HK-2 (cell line): ENCODE data around the gene COL5A1.
"Not testable (repeated sequence)": the region's sequence is repeated elsewhere in the genome, so short reads cannot be mapped to it uniquely, and the experiment has no call there.

Source experiments
- DNase-seq: peaks from one replicate; pipeline ENCODE4 v3.0.0-alpha.2; 2018; ENCODE audit not compliant: unreplicated experiment

Gene COL5A1

GRCh38 chr9:134709512-134710270, 68.1 kb downstream of the COL5A1 start:
- no peak for DNase-seq

DNA sequence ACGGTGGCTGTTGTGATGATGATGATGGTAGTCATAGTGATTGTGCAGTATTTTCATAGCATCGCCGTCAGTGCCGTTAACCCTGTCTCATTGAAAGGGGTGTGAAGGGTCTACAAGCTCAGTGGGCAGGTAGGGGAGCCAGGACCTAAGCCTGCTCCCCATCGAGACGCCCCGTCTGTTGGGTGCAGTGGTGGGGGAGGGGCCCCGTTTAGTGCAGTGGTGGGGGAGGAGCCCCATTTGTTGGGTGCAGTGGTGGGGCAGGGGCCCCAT, 68.6 kb downstream of the COL5A1 start:
- DNase-seq = no peak

- no peak for DNase-seq
Observed at GRCh38 chr9:134710901-134711300, 69.3 kb downstream of the COL5A1 start.

DNA sequence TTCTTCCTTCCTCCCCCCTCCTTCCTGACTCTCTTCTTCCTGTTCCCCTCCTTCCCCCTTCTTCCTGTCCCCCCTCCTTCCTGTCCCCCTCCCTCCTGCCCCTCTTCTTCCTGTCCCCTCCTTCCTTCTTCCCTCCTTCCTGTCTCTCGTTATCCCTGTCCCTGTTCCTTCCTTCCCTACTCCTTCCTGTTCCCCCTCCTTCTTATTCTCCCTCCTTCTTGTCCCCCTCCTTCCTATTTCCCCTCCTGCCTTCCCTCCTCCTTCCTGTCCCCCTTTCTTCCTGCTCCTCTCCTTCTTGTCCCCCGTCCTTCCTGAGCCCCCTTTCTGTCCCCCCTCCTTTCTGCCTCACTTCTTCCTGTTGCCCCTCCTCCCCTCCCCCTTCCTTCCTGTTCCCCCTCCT, 70.6 kb downstream of the COL5A1 start:
- no peak for DNase-seq

DNA sequence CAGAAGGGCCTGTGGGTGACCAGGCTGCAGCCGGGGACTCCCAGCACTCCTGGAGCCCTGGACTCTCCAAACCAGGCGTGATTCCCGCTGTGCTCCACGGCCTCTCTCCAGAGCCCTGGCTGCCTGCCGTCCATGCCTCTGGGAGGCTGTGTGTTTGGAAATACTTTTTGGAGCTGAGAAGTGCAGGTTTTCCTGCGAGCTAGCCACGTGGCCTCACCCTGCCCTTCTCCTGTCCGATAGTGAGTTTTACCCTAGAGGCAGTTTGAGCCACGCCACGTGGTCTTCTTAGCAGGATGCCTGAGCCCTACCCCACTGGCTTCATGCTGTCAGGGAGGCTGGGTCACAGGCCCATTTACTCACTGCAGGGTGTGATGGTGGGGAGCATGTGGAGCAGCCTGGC, 71.3 kb downstream of the COL5A1 start:
- DNase-seq = no peak

GRCh38 chr9:134715536-134715935, 73.9 kb downstream of the COL5A1 start:
- not testable (repeated sequence) for DNase-seq

DNA sequence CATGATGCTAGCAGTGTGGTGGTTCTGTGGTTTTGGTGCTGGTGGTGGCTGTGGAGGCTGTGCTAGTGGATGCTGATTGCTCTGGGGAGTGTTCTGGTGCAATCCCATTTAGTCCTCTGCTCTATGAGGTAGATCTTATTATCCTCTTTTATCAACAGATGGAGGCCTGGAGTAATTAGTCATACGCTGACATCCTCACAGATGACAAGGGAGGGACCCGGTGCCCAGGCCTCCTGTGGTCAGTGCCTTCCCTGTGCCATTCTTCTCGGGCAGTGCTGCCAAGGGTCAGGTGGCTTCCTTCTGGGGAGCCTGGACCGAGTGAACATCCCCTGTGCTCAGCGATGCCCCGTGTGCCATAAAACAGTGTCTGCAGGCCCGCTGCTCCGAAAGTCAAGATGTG, 74.5 kb downstream of the COL5A1 start:
- DNase-seq = no peak

DNA sequence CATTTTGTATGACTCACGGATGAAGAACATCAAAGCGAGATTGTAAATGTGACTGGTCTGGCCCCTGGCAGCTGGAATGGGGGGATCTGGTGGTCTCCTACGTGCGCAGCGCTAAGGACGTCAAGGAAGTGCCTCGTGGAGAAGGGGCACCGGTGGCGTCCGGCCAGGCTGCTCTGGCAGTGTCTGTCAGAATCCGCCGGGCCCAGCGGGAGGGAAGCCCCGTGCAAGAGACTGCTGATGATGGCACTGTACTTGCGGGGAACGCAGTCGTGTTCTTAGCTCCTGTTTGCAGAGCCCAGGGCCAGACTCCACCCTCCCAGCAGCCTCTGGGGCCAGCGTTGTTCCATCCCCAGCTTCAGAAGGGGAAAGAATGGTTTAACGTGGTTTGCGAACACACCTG, 75.5 kb downstream of the COL5A1 start:
- DNase-seq = no peak

DNA sequence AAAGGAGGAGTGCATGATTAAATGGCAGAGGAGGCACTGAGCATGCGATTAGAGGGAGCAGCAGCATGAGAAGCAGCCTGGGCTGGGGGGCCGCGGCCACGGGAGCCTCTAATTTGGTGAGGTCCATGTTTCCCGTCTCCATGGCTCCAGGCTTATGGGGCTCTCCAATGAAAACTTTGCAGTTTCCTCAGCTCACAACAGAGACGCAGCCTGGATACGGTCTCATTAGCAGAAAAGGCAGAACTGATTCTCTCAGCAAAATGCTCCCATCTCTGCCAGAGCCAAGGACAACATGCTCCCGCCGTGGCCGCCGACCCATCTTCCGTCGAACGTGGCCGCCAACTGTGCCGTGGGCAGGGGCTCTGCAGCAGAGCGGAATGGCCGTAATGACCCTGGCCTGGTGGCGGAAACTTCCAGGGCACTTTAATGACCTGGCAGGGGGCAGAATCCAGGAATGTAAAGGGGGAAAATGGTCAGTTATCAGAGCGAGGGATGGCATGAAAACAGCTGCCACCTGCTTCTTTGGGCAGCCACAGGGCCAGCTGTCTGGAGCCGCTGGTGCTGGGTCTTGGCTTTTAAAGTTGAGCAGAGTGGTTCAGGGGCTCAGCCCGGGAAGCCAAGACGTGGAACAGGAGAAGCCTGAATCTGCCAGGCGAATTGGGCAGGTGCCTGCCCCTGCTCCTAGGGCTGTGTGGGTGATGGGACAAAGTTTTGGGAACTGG, 76.5 kb downstream of the COL5A1 start:
- no peak for DNase-seq

GRCh38 chr9:134719331-134719730, 77.7 kb downstream of the COL5A1 start:
- DNase-seq = no peak

DNA sequence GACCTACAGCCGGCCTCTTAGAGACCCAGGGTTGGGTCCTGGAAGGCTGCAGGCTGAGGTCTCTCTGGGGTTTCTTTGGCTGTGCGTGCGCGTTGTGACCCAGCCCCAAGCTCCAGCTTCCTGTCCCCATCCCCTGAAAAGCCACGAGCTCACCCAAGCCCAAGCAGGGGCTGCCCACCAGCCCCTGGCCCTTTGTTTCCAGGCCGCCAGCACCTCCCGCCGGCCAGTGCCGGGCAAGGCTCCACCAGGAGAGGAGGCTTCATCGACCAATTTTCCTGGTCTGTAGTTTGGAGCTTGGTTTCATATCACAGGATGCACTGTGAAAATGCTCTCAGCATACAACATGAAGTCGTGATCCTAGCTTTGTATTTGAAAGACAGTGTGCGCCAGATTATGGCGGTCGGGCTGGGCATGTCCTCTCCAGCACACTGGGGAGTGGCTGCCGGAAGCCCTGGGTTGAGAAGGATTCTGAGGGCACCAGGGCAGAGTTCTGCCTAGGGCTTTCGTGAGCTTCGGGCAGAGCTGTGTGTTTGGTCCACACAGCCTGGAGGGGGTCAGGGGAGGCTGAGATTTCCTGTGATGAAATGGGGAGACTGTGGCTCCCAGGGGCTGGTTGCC, 78.6 kb downstream of the COL5A1 start:
- DNase-seq = no peak

DNA sequence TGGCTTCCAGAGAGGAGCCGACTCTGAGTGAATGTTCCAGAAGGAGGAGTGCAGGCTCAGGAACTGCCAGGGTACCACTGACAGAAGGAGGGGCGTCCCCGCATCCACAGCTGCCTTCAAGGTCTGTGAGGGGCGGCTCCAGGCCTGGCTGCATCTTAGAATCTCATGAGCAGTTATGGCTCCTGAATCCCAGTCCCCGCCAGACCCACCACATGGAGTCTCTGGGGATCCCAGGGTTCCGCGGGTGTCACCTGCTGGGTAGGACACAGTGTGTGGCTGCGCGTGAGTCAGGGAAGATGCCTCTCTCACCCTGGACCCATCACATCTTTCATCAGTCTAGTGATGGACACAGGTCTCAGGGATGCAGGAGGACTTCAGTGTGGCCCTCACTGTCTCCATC, 79.2 kb downstream of the COL5A1 start:
- DNase-seq = no peak

DNA sequence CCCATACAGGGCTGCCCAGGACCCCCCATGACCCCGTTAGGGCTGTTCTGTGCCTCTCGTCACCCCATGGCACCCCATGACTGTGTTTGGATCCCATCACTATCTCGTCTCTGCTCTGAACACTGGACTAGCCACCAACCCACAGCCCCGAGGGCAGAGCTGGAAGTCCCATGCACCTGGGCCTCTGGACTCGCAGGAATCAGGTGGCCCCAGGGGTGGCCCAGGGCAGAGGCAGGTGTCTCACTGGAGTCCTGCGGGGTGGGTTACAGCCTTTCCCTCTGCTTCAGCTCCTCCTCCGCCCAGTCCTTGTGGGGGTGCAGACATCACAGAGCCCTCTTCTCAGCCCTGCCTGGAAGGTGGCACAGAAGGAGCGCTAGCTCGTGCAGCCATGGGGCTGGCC, 79.7 kb downstream of the COL5A1 start:
- DNase-seq = no peak

DNA sequence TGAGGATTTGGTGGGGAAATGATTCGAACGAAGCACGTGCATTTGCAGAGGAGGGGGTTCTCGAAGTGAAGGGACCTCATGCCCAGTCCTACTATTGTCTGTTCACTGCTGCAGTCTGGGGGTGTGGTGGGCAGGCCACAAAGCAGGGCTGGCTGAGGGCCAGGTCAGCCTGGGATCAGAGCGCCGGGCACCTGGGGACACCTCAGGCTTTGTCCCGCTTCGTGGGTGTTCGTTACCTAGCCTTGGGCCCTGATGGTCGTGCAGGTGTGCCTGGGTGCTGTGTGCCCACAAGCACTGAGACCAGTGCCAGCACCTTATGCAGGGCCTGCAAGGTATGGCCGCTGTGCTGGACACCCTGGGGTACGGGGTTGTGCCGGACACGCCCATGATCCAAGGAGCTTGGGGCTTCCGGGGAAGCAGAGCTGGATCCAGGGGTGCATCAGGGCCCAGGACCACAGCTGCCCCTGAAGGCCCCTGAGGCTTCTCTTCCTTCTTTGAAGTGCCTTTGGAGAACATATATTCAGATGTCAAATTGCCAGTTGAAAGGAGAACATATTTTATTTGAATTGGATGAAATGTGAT, 80.6 kb downstream of the COL5A1 start:
- DNase-seq = no peak

- no peak for DNase-seq
Observed at GRCh38 chr9:134723037-134723436, 81.4 kb downstream of the COL5A1 start.

DNA sequence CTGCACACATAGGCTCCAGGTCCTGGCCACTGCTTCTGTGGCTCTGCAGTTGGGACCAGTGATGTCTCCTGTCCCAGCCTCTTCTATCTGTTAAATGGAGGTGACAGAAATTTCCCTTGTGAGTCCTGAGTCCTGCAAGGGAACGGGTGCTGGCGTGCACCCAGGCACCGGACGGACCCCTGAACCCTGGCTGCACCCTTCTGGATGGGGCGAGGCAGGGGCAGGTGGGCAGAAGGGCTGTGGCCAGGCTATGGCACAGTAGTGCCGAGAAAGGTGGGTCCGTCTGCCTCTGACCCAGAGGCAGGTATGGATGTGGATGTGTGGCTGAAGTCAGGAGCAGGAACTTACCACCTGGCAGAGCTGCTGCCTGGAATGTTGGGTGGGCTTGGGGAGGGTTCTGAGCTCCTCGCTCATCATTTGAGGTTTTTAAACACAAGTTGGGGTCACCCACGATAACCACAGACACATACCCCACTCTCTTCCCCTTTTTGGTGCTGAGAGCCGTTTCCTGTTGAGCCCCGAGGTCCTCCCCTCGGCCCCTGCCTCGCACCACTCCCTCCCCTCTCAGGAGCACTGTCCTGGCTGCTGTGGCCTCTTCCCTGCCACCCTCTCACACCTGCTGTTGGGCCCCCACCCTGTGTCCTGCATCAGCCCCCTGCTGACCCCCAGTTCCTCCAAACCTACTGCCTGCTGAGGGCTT, 82.0 kb downstream of the COL5A1 start:
- no peak for DNase-seq

DNA sequence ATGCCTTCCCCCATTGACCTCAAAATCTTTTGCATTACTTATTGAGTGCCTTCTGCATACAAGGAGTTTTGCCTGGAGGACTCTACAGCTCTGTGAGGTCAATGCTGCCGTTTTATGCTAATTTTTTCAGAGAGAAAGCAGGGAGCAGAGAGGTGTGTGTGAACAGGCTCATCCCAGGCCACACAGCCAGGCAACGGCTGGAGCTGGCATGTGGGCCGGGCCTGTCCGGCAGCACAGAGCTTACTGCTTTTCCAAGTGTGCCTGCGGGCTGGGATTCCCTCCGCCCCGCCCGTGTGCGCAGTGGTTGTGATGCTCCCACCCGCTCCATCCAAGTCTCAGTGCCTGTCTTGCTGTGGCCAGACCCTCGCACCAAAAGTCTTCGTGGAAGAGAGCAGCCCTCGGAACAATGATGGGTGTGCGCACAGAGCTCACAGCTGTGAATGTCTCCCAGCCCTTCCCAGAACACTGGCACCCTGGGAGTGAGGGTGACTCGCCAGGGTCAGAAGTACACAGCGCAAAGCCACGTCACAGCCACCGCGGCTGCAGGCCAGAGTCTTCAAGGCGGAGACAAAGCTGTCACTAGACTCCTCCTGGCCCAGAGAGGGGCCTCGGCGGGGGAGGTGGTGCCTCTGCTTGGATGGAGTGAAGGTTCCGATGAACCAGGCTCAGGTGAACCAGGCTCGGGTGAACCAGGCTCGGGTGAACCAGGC, 82.8 kb downstream of the COL5A1 start:
- no peak for DNase-seq

DNA sequence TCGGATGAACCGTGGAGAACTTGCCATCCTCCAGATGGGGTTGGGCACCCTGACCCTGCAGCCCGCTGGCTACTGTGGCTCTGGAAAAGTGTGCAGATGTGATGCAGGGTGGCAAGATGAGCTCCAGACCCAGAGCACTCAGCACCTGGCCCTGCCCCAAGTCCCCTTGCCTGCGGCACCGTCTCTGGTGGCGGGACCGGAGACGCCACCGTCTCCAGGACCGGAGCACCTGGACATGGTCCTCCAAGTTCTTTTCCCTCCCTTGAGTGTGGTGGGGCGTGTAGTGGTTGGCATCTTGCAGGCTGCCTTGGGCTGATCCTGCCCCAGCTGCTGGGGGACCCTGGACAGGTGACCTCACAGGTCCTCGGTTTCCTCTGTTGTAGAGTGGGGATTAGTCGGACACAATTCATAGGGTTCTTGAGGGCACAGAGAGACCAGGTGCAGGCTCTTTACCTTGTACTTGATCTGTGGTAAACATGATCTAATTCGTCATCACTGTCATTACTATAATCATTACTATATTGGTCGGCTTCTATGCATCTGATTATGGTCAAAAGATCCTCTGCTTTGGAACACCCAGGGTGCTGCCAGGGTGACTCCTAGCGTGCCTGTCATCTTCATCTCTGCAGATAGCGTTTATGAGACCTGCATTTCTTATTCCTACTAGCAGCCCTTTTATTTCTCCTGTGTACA, 83.5 kb downstream of the COL5A1 start:
- DNase-seq = no peak

DNA sequence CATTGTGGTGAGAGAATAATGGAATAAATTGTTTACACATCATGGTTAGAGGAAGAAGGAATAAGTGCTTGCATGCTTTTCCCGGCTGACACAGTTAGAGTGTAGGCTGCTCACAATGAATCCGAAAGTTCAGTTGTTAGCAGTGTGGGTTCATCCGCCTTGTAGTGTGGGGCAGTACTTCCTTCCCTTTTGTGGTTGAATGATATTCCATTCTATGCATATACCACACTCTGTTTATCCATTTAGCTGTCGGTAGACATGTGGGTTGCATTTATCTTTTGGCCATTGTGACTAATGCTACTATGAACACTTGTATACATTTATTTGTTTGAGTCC, 84.0 kb downstream of the COL5A1 start:
- no peak for DNase-seq

- no peak for DNase-seq
Observed at GRCh38 chr9:134726026-134726721, 84.6 kb downstream of the COL5A1 start.

GRCh38 chr9:134726722-134727034, 85.1 kb downstream of the COL5A1 start:
- DNase-seq = no peak
